Fibroblast of the aortic adventitia (primary cell): ENCODE data around the gene LDLRAD2. TPM values are rescaled to one million over a fixed set of nuclear protein-coding genes. Genes with fewer than 3 reads are reported as not detected.
"Not testable (repeated sequence)": the region's sequence is repeated elsewhere in the genome, so short reads cannot be mapped to it uniquely, and the experiment has no call there.

ENCODE experiments used
- DNase-seq: peaks from one replicate; pipeline ENCODE4 v3.0.0-alpha.2; 2010; ENCODE audit warnings: low read depth
- H3K4me3 ChIP-seq: 2 replicates; pipeline ENCODE4 v1.5.1; 2011; ENCODE audit warnings: low read depth, mild to moderate bottlenecking, control low read depth, low read length, moderate library complexity
- CTCF ChIP-seq: IDR thresholded peaks from 2 replicates; pipeline ENCODE4 v1.5.1; 2011; ENCODE audit warnings: mild to moderate bottlenecking, low read length, control low read depth, inconsistent platforms; ENCODE audit not compliant: insufficient read depth
- total RNA-seq: library from RNA; depleted of rRNA; stranded (reverse); fragments of >200 nt; gene quantifications from 2 replicates; pipeline ENCODE4 v1.2.3, GENCODE V29; 2012; ENCODE audit warnings: low replicate concordance

The LDLRAD2 gene
- total RNA-seq, 1 donor = 0.09 TPM

DNA sequence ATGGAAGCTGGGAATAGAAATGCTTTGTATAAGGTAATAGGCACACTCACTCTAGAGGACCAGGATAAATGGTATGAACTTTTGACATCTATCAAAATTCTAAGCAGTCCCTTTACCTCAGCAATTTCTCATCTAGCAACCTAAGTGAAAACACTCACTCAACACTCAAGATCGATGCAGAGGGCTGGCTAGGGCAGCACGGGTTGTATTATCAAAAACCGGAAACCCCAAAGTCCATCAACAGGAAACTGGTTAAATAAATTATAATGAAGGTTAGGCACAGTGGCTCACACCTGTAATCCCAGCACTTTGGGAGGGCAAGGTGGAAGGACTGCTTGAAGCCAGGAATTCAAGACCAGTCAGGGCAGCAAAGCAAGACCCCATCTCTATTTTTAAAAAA lies 38.5 kb upstream of the LDLRAD2 start:
- no peak for TF ChIP-seq CTCF
- no peak for DNase-seq
- H3K4me3 ChIP-seq = no peak overlapping the region

DNA sequence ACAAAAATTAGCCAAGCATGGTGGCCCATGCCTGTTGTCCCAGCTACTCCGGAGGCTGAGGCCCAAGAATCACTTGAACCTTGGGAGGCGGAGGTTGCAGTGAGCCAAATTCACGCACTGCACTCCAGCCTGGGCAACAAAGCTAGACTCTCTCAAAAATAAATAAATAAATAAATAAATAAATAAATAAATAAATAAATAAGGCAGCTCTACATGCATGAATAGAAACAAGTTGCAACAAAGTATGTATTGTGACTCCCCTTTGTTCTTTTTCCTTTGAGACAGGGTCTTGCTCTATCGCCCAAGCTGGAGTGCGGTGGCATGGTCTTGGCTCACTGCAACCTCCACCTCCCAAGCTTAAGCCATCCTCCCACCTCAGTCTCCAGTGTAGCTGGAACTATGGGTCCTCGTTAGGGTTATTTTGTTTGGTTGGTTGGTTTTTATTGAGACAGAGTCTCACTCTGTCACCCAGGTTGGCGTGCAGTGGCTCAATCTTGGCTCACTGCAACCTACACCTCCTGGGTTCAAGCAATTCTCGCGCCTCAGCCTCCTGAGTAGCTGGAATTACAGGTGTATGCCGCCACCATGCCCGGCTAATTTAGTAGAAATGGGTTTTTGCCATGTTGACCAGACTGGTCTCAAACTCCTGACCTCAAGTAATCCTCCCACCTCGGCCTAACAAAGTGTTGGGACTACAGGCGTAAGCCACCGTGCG lies 37.1 kb upstream of the LDLRAD2 start:
- no peak overlapping the region for H3K4me3 ChIP-seq
- TF ChIP-seq CTCF = no peak
- no peak for DNase-seq

DNA sequence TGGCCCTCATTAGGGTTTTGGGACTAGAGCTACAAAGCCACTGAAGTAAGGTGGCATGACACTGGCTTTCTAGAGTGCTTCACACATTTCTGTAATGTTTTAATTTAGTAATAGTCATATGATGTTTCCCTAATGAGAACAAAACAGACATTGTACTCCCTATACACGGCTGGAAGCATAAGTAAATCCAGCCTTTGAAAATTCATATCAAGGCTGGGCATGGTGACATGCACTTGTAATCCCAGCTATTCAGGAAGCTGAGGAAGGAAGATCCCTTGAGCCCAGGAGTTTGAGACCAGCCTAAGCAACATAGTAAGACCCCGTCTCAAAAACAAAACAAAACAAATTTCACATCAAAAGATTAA lies 36.5 kb upstream of the LDLRAD2 start:
- no peak for TF ChIP-seq CTCF
- no peak for DNase-seq
- no peak overlapping the region for H3K4me3 ChIP-seq

GRCh38 chr1:21775985-21776562 lies 36.0 kb upstream of the LDLRAD2 start:
- H3K4me3 ChIP-seq = no peak overlapping the region
- TF ChIP-seq CTCF = no peak
- DNase-seq = no peak

DNA sequence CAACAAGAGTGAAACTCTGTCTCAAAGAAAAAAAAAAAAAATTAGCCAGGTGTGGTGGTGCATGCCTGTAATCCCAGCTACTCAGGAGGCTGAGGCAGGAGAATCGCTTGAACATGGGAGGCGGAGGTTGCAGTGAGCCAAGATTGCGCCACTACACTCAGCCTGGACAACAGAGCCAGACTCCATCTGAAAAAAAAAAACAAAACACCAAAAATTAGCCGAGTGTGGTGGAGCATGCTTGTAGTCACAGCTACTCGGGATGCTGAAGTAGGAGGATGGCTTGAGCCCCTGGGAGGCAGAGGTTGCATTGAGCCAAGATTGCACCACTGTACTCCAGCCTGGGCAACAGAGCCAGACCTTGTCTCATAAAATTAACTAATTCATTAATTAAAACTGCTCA lies 35.1 kb upstream of the LDLRAD2 start:
- DNase-seq, H3K4me3 ChIP-seq: not testable (repeated sequence)

DNA sequence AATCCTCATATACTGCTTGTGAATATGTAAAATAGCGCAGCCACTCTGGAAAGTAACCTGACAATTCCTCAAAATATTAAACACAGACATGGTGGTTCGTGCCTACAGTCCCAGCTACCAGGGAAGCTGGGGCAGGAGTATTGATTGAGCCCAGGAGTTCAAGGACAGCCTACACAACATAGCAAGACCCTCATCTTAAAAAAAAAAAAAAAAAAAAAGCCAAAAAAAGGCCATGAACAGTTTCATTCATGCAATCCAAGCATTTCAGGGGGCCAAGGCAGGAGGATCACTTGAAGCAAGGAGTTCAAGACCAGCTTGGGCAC lies 33.7 kb upstream of the LDLRAD2 start:
- no peak overlapping the region for H3K4me3 ChIP-seq
- no peak for DNase-seq
- no peak for TF ChIP-seq CTCF

DNA sequence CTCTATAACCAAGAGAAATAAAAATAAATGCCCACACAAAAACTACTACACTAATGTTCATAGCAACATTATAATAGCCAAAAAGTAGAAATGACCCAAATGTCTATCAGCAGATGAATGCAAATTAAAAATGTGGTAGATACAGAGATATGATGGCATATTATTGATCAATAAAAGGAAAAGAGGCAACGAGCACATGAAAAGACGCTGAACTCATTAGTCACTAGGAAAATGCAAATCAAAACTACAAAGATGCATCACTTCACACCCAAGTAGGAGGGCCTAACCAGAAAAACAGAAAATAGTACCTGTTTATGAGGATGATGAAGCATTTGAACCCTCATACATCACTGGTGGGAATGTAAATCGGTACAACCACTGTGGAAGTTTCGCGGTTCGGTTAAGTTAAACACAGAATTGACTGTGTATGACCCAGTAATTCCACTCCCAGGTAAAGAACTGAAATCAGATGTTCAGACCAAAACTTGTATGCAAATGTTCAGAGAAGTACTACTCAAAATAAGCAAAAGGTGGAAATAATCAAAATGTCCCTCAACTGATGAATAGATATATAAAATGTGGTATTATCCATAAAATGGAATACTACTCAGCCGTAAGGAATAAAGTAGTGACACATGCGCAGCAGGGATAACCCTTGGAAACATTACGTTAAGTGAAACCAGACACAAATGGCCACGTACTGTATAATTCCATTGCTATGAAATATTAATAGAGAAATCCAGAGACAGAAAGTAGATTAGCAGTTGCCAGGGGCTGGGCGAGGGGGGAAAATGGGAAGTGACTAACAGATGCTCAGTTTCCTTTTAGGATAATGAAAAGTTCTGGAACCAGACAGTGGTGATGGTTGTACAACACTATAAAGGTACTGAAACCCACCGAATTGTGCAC lies 32.2 kb upstream of the LDLRAD2 start:
- peak; percentile 49 for DNase-seq
- TF ChIP-seq CTCF = no peak
- H3K4me3 ChIP-seq = no peak overlapping the region
